Muscle layer of duodenum (tissue), 2 donors: ENCODE measurements around the gene TPMT.

Experiments used
- H3K27ac ChIP-seq: one replicate; pipeline ENCODE4 v1.7.0; 2013; ENCODE audit warnings: mild to moderate bottlenecking, low read length
- H3K27me3 ChIP-seq: one replicate; pipeline ENCODE4 v1.7.0; 2013; ENCODE audit warnings: low read depth, mild to moderate bottlenecking, control low read depth, low read length
- H3K36me3 ChIP-seq, 2 donors: one replicate each; pipeline ENCODE4 v1.7.0; 2013; ENCODE audit warnings: low read length in 2 of 2, control low read depth in 1 of 2, mild to moderate bottlenecking in 1 of 2; ENCODE audit not compliant: insufficient read depth in 2 of 2, control insufficient read depth in 1 of 2
- H3K4me1 ChIP-seq, 2 donors: one replicate each; pipeline ENCODE4 v1.7.0; 2013; ENCODE audit warnings: low read length in 2 of 2, mild to moderate bottlenecking in 2 of 2, control low read depth in 1 of 2, moderate library complexity in 1 of 2; ENCODE audit not compliant: insufficient read depth in 2 of 2, control insufficient read depth in 1 of 2
- H3K4me3 ChIP-seq, 2 donors: one replicate each; pipeline ENCODE4 v1.7.0; 2013; ENCODE audit warnings: low read length in 2 of 2, low read depth in 1 of 2, mild to moderate bottlenecking in 1 of 2
- H3K9me3 ChIP-seq, 2 donors: one replicate each; pipeline ENCODE4 v1.7.0; 2013; ENCODE audit warnings: low read length in 2 of 2, control low read depth in 1 of 2, mild to moderate bottlenecking in 1 of 2; ENCODE audit not compliant: control insufficient read depth in 1 of 2
- donor health status: healthy.

Gene TPMT

DNA sequence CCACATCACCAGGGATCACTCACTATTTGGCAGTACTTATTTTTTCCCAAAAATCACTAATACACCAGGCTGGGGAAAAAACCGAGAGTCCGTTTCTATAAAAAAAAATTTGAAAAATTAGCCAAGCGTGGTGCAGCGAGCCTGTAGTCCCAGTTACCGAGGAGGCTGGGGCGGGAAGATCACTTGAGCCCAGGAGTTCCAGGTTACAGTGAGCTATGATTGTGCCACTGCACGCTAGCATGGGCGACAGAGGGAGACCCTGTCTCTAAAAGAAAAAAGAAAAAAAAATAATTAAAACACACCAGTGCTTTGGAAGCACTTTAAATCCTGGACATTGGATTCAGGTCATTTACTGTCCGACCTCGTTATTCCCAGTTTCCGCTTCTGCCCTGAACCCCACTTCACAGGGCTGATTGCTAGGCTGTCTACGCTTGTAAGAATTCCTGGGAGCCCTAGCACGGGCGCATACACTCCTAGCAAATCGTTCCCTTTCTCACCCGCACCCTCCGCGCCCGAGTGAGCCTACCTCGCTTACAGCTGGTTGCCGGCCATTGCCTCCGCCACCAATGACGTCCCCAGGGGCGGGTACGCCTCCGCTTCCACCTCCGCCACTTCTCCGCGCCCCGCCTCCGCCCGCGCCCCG, at the start of gene TPMT:
TPMT (minus strand) TSS at position 571 of the 643 bp plus-strand sequence. CDS start 5,950 bp downstream, outside the sequence.
- Histone ChIP-seq H3K4me1 (peaks cover 3 to 18% of the 10 kb centered on the region in 2 donors), H3K9me3 (no peaks in the 10 kb centered on the region), H3K4me3 (peak within 1 kb of the TSS; percentile 86 to 97), H3K27me3 (no peaks in the 10 kb centered on the region), H3K27ac (peak within 1 kb of the TSS; percentile 75), H3K36me3 (peaks cover 0 to 3% of the 10 kb centered on the region in 2 donors)

DNA sequence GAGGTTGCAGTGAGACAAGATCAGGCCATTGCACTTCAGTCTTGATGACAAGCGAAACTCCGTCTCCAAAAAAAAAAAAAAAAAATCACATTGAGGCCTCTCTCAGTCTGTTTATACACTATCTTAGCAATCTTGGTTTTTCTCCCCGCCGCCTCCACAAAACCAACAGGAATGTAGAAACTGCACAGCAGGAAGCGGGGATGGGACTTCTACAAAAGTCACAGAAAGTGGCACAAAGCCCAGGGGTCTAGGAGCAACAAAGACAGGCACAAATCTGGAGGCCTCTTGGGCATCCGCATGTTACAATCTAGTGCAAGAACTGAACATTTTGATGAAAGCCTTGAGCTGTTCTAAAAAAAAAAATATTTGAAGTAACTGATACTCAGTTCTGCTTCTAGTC, 48.9 kb upstream of the TPMT start:
- no peak overlapping the region for H3K4me3 ChIP-seq
- peaks cover 26% of the 10 kb centered on the region in 2 donors for H3K36me3 ChIP-seq

DNA sequence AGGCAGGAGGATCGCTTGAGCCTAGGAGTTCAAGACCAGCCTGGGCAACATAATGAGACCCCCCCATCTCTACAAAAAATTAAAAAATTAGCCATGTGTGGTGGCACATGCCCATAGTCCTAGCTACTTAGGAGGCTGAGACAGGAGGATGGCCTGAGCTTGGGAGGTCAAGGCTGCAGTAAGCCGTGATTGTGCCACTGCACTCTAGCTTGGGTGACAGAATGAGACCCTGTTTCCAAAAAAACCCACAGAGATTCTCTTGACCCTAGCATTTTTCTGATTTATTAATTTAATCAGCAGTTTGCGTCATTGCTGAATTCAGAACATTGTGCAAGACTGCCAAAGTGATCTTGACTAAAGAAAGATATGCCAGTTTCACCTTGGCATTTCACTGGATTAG, 37.1 kb upstream of the TPMT start:
- Histone ChIP-seq H3K27me3 (no peaks in the 10 kb centered on the region), H3K4me1 (no peaks in the 10 kb centered on the region), H3K36me3 (peaks cover 12 to 23% of the 10 kb centered on the region in 2 donors), H3K4me3 (no peak overlapping the region), H3K27ac (no peak overlapping the region), H3K9me3 (no peaks in the 10 kb centered on the region)

More for the DNA sequence above, 48.9 kb upstream of the TPMT start:
- Histone ChIP-seq H3K9me3 (no peaks in the 10 kb centered on the region), H3K27me3 (no peaks in the 10 kb centered on the region), H3K4me1 (peaks cover 3% of the 10 kb centered on the region in 2 donors), H3K27ac (no peak overlapping the region)

DNA sequence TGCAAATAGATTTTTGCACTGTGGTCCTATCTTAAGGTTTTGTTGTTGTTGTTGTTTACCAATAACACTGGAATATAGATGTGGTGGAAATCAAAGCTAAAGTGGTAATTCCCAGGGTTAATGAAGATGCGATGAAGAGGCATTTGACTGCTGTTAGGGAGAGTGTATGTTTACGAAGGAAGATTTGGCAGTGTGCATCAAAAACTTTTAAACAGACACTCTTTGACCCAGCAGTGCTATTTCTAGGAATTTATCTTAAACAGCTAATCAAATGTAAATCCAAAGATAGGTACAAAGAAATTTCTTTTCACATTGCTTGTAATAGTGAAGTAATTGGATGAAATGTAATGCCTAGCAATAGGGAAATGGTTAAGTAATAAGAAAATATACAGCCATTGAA, 34.3 kb upstream of the TPMT start:
- Histone ChIP-seq H3K4me3 (no peak overlapping the region), H3K27ac (no peak overlapping the region), H3K4me1 (no peaks in the 10 kb centered on the region), H3K27me3 (no peaks in the 10 kb centered on the region), H3K36me3 (peaks cover 12 to 24% of the 10 kb centered on the region in 2 donors), H3K9me3 (no peaks in the 10 kb centered on the region)

DNA sequence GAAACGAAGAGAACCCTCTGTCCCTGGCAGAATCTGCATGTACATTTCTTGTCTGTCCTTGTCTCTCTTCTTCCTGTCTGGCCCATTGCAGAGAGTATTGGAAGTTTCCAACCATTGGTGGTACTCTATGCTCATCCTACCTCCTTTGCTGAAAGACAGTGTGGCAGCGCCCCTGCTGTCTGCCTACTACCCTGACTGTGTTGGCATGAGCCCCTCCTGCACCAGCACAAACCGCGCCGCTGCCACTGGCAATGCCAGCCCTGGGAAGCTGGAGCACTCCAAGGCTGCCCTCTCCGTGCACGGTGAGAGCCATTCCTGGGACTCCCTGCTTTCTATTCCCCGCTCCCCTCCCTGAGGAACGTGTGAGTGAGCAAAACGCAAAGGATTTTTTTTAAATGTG, 32.8 kb upstream of the TPMT start:
- no peak overlapping the region for H3K4me3 ChIP-seq
- H3K4me1 ChIP-seq: no peaks in the 10 kb centered on the region
- H3K27ac ChIP-seq: no peak overlapping the region
- peaks cover 12 to 22% of the 10 kb centered on the region in 2 donors for H3K36me3 ChIP-seq
- H3K27me3 ChIP-seq: no peaks in the 10 kb centered on the region
- H3K9me3 ChIP-seq: no peaks in the 10 kb centered on the region

DNA sequence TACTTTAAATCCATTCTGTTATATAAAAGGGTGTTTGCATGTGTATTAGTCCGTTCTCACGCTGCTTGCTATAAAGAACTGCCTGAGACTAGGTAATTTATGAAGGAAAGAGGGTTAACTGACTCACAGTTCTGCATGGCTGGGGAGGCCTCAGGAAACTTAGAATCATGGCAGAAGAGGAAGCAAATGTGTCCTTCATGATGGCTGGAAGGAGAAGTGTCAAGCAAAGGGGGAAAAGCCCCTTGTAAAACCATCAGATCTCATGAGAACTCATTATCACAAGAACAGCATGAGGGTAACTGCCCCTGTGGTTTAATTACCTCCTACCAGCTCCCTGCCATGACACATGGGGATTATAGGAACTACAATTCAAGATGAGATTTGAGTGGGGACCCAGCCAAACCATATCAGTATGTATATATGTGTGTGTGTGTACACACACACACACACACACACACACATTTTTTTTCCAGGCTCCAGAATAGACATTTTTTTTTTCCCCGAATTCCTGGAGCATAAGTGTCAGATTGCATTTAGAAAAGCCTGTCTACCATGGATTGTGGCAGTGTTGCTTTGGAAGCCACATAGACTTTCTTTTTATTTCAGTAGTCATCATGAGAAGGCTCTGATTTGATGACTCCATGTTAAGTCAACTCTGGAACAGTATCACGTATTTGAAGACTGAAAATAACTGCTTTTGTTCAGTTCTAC, 31.8 kb upstream of the TPMT start:
- H3K27ac ChIP-seq: no peak overlapping the region
- no peak overlapping the region for H3K4me3 ChIP-seq
- H3K9me3 ChIP-seq: no peaks in the 10 kb centered on the region
- no peaks in the 10 kb centered on the region for H3K4me1 ChIP-seq
- peaks cover 11 to 17% of the 10 kb centered on the region in 2 donors for H3K36me3 ChIP-seq
- H3K27me3 ChIP-seq: no peaks in the 10 kb centered on the region

DNA sequence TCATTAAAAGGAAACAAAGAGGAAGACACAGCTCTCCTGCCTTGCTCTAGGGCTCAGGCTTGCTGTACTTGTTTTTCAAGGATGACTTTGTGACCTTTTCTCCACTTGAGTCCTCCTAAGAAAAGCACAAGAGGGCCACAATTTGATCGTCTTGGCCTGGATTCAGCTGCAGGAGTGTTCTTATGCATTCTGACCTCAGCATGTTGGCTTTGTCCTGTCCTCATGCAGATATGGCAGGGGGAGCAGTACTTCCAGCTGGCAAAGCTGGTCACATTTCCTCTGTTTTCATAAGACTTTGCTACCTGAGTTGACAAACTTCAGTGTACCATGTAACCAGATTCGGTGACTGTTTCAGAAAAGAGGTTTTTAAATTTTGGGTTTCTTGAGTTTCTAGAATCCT, 31.2 kb upstream of the TPMT start:
- H3K27me3 ChIP-seq: no peaks in the 10 kb centered on the region
- H3K36me3 ChIP-seq: peaks cover 5 to 10% of the 10 kb centered on the region in 2 donors
- no peak overlapping the region for H3K4me3 ChIP-seq
- H3K9me3 ChIP-seq: no peaks in the 10 kb centered on the region
- H3K27ac ChIP-seq: no peak overlapping the region
- no peaks in the 10 kb centered on the region for H3K4me1 ChIP-seq

DNA sequence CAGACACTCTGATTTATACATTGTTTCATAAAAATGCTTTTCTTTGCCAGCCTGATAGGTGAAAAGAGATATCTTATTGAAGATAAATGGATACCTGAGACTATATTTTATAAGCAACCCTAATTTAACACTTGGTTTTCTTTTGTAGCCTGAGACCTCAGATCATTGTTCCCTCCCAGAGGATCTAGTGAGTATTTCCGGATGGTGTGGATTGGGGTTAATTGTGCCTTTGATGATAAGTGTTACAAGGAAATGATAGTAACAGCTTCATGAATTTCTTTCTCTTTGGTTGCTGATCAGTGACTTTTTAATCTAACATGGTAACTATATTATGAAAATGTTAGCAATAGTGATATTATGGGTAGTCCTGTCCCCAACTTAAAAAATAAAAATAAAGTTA, 30.7 kb upstream of the TPMT start:
- no peak overlapping the region for H3K27ac ChIP-seq
- H3K27me3 ChIP-seq: no peaks in the 10 kb centered on the region
- no peaks in the 10 kb centered on the region for H3K4me1 ChIP-seq
- H3K36me3 ChIP-seq: peaks cover 3 to 10% of the 10 kb centered on the region in 2 donors
- no peaks in the 10 kb centered on the region for H3K9me3 ChIP-seq
- H3K4me3 ChIP-seq: no peak overlapping the region

DNA sequence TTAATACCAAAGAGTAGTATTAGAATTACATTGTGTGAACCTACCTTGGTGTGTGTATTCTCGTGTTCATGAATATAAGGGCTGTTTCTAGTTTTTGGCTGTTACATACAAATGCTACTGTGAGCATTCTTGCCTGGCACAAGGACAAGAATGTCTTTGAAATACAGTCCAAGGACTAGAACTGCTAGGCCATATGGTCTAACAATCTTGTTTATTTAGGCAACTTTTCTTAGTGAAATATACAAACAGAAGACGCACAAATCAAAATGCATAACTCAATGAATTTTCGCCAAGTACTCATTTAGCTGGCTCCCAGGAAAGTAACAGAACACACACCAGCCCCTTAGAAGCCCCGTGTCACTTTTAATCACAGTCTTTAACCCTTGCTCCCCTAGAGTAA, 28.9 kb upstream of the TPMT start:
- Histone ChIP-seq H3K27ac (no peak overlapping the region), H3K27me3 (no peaks in the 10 kb centered on the region), H3K4me1 (no peaks in the 10 kb centered on the region), H3K9me3 (no peaks in the 10 kb centered on the region), H3K4me3 (no peak overlapping the region), H3K36me3 (peaks cover 0 to 10% of the 10 kb centered on the region in 2 donors)

DNA sequence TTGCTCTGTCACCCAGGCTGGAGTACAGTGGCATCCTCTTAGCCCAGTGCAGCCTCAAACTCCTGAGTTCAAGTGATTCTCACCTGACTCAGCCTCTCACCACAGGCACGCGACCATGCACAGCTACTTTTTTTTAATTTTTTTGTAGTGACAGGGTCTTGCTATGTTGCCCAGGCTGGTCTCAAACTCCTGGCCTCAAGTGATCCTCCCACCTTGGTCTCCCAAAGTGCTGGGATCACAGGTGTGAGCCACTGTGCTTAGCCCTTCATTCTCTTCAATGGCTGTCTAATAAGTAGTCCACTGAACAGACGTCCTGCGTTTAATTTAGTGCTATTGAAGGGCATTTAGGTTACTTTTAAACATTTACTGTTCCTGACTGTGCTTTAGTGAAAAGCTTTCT, 27.7 kb upstream of the TPMT start:
- no peaks in the 10 kb centered on the region for H3K4me1 ChIP-seq
- no peak overlapping the region for H3K27ac ChIP-seq
- H3K36me3 ChIP-seq: peaks cover 0 to 7% of the 10 kb centered on the region in 2 donors

DNA sequence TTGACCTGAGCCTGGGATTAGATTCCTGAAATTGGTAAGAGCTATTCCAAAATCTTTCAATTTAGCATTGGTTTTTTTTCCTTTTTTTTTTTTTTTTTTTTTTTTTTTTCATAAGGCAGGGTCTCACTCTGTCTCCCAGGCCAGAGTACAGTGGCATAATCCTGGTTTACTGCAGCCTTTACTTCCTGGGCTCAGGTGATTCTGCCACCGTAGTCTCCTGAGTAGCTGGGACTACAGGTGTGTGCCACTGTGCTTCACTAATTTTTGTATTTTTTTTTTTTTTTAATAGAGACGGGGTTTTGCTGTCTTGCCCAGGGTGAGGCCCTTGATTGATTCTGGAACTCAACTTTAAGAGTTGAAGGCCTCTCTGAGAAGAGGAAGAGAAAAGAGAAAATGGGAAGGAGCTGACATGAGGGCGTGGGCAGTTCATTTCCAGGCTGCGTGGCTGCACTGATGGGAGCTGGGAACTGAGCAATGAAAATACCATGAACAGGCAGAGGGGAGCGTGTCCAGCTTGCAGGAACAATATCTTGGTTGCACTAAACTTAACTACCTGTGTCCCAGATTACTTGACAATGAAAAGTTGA, 25.0 kb upstream of the TPMT start:
- H3K27ac ChIP-seq: no peak overlapping the region
- no peaks in the 10 kb centered on the region for H3K4me1 ChIP-seq
- H3K9me3 ChIP-seq: no peaks in the 10 kb centered on the region
- no peak overlapping the region for H3K4me3 ChIP-seq
- no peaks in the 10 kb centered on the region for H3K27me3 ChIP-seq
- peaks cover 0 to 3% of the 10 kb centered on the region in 2 donors for H3K36me3 ChIP-seq

More for the DNA sequence above, 27.7 kb upstream of the TPMT start:
- no peak overlapping the region for H3K4me3 ChIP-seq
- no peaks in the 10 kb centered on the region for H3K27me3 ChIP-seq
- H3K9me3 ChIP-seq: no peaks in the 10 kb centered on the region
